GM23248 (cell line): Measurements from ENCODE around the gene RARB. TPM values are rescaled to one million over a fixed set of nuclear protein-coding genes. Genes with fewer than 3 reads are reported as not detected.

Experiments used
- DNase-seq: peaks from one replicate; pipeline ENCODE4 v3.0.0-alpha.2; 2015
- H2AFZ ChIP-seq: fragments of 200-600 bp; sonication (generic); 2 replicates; pipeline ENCODE4 v1.6.1; 2016; ENCODE audit warnings: antibody characterized with exemption
- H3F3A ChIP-seq: fragments of 200-600 bp; sonication (generic); 2 replicates; pipeline ENCODE4 v1.6.1; 2016; ENCODE audit warnings: mild to moderate bottlenecking, antibody characterized with exemption, mixed run types; ENCODE audit not compliant: insufficient read depth
- H3K27ac ChIP-seq: fragments of 200-600 bp; sonication (generic); 2 replicates; pipeline ENCODE4 v1.5.1; 2016; ENCODE audit warnings: mild to moderate bottlenecking
- H3K27me3 ChIP-seq: fragments of 200-600 bp; sonication (generic); replicated peaks from 2 replicates; pipeline ENCODE4 v1.6.1; 2016; ENCODE audit warnings: mild to moderate bottlenecking; ENCODE audit not compliant: insufficient read depth
- H3K36me3 ChIP-seq: fragments of 200-600 bp; sonication (generic); 2 replicates; pipeline ENCODE4 v1.6.1; 2016; ENCODE audit warnings: low read depth, mild to moderate bottlenecking
- H3K4me1 ChIP-seq: fragments of 200-600 bp; sonication (generic); 2 replicates; pipeline ENCODE4 v1.6.1; 2016; ENCODE audit warnings: mild to moderate bottlenecking; ENCODE audit not compliant: insufficient read depth
- H3K4me2 ChIP-seq: fragments of 200-600 bp; sonication (generic); one replicate; pipeline ENCODE4 v1.6.1; 2016; ENCODE audit warnings: mild to moderate bottlenecking; ENCODE audit not compliant: unreplicated experiment
- H3K4me3 ChIP-seq: fragments of 200-600 bp; sonication (generic); 2 replicates; pipeline ENCODE4 v1.5.1; 2016; ENCODE audit warnings: mild to moderate bottlenecking
- H3K79me2 ChIP-seq: fragments of 200-600 bp; sonication (generic); 2 replicates; pipeline ENCODE4 v1.6.1; 2016; ENCODE audit warnings: mild to moderate bottlenecking; ENCODE audit not compliant: insufficient read depth
- H3K9ac ChIP-seq: fragments of 200-600 bp; sonication (generic); 2 replicates; pipeline ENCODE4 v1.6.1; 2016; ENCODE audit warnings: mild to moderate bottlenecking
- H3K9me2 ChIP-seq: fragments of 200-600 bp; sonication (generic); 2 replicates; pipeline ENCODE4 v1.6.1; 2016; ENCODE audit warnings: mixed run types, mild to moderate bottlenecking, moderate library complexity; ENCODE audit not compliant: insufficient read depth
- H3K9me3 ChIP-seq: fragments of 200-600 bp; sonication (generic); one replicate; pipeline ENCODE4 v1.6.1; 2017; ENCODE audit warnings: low read depth
- H4K20me1 ChIP-seq: fragments of 200-600 bp; sonication (generic); 2 replicates; pipeline ENCODE4 v1.6.0; 2016; ENCODE audit not compliant: insufficient read depth
- EZH2 ChIP-seq: fragments of 200-600 bp; sonication (generic); IDR thresholded peaks from 2 replicates; pipeline ENCODE4 v1.6.1; 2018; ENCODE audit warnings: antibody characterized with exemption, mild to moderate bottlenecking; ENCODE audit not compliant: insufficient read depth, poor library complexity, severe bottlenecking
- EZH2phosphoT487 ChIP-seq: fragments of 200-600 bp; sonication (generic); IDR thresholded peaks from 2 replicates; pipeline ENCODE4 v1.6.1; 2018; ENCODE audit warnings: antibody characterized with exemption, moderate library complexity, mild to moderate bottlenecking, low read depth; ENCODE audit not compliant: insufficient read depth
- WGBS, 2 experiments: methylation state at CpG; one replicate each; pipeline ENCODE4 v1.1.6; 2015 to 2017; ENCODE audit warnings: low lambda C conversion rate in 2 of 2, low coverage in 1 of 2; ENCODE audit errors: missing lambda C conversion rate in 2 of 2; 5-methylcytosine and 5-hydroxymethylcytosine counted together
- in situ Hi-C: fragments of 300-500 bp; cut with MboI; formaldehyde crosslinking; loops from 2 replicates; pipeline ENCODE4 v1.15.0; 2020
- polyA plus RNA-seq: library from polyadenylated mRNA; unstranded; fragments of >200 nt; fragmentation: Nextera tagmentation; extraction: Ambion mirVana; gene quantifications from 2 replicates; pipeline ENCODE4 v1.2.1, GENCODE V29; 2016
- total RNA-seq: library from RNA; depleted of rRNA; stranded (reverse); fragments of >200 nt; shearing (Covaris generic); gene quantifications from 2 replicates; pipeline ENCODE4 v1.2.3, GENCODE V29; 2014

Gene RARB
- total and polyA plus RNA-seq, 2 experiments from 2014 or later = 0.11 TPM; not detected in 1

DNA sequence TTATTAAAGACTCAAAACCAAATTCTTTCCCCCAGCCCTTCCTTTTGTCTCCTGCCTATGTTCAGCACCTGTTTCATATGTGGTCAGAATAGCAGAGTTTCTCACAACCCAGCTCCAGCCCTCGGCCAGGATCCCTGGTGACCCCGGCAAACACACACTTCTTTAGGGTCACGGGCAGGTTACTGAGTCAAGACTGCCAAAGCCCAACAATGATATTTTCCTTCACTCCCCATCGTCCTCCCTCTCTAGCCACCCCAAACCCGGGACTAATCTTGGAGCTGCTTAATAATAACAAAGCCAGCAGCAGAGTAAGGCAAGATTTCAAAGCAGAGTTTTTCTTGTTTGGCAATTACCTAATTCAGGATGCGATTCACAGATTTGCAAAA is 25.5 kb downstream of the RARB start:
- Histone ChIP-seq H3K36me3 (no peaks in the 10 kb centered on the region), H3F3A (peaks cover 30% of the 10 kb centered on the region), H3K9ac (peak overlapping the region; percentile 32), H2AFZ (peak overlapping the region; percentile 84), H3K27ac (peak overlapping the region; percentile 37; the same call in 1 of the 2 replicates), H4K20me1 (no peaks in the 10 kb centered on the region), H3K9me2 (no peaks in the 10 kb centered on the region), H3K4me1 (peaks cover 35% of the 10 kb centered on the region), H3K9me3 (no peaks in the 10 kb centered on the region), H3K79me2 (no peaks in the 10 kb centered on the region), H3K4me3 (peak overlapping the region; percentile 61), H3K4me2 (peak overlapping the region; percentile 87), H3K27me3 (no peaks in the 10 kb centered on the region)
- 12 to 14% methylated on average over 6 of the region's 6 CpGs for WGBS, 2 experiments
- in situ Hi-C loops = no loop called here
- no peak for DNase-seq
- TF ChIP-seq EZH2 (no peak), EZH2phosphoT487 (no peak)

DNA sequence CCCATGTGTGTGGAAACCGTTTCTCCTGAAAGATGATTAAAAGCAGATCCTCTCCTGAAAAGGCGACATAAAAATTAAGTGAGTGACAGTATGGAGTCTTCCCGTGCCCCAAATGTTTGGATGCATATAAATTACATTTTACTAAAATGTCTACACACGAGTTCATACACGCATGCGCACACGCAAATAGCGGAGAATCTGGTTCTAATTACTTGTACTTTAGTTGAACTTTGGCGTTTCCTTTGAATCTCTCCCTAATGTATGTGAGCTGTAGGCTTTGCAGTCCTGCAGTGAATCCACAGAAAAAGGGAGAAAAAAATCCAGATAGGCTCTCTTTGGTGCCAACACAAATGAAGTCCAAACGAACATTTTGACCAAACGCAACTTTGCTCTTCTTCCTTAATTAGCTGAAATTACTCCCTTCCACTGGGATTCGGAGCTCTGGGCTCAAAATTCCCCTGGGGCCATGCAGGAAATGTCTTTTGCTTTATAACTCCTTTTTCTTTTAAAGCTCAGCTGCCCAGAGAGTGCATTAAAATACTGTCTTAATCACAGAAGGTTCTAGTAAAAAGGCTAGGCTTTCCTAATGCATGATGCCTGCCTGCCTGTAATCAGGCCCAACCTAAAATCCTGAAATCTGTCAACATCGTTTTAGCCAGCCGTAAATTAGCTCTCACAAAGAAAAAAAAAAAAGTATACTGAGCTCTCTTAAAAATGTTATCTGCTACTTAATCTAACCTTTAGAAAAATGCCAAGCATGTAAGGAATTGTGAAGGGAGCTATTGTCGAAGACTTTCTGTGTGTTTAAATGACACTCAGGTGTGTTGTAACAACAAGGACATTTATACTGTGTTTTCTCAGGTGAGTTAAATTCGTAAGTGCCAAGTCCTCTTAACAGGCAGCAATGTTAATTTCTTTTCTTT is 26.2 kb downstream of the RARB start:
- 10% methylated on average over 16 of the region's 16 CpGs for WGBS, 2 experiments
- TF ChIP-seq EZH2 = no peak
- TF ChIP-seq EZH2phosphoT487 = no peak
- Histone ChIP-seq H3K27ac (peak overlapping the region; percentile 37), H3K36me3 (no peaks in the 10 kb centered on the region), H4K20me1 (no peaks in the 10 kb centered on the region), H3K9me3 (no peaks in the 10 kb centered on the region), H2AFZ (peak overlapping the region; percentile 84), H3K9ac (peak overlapping the region; percentile 32), H3K79me2 (no peaks in the 10 kb centered on the region), H3F3A (peaks cover 30% of the 10 kb centered on the region), H3K27me3 (no peaks in the 10 kb centered on the region), H3K4me2 (peak overlapping the region; percentile 87), H3K4me1 (peaks cover 32% of the 10 kb centered on the region), H3K4me3 (peak overlapping the region; percentile 61), H3K9me2 (no peaks in the 10 kb centered on the region)
- in situ Hi-C loops = no loop called here
- DNase-seq = peak; percentile 82

GRCh38 chr3:25455441-25456132 is 27.5 kb downstream of the RARB start:
- H3K27ac ChIP-seq = peak overlapping the region; percentile 30; the same call in 1 of the 2 replicates
- peak; percentile 77 for DNase-seq

More at GRCh38 chr3:25455441-25456132, 27.5 kb downstream of the RARB start:
- Histone ChIP-seq H3F3A (peaks cover 30% of the 10 kb centered on the region), H4K20me1 (no peaks in the 10 kb centered on the region), H2AFZ (peak overlapping the region; percentile 50), H3K4me1 (peaks cover 32% of the 10 kb centered on the region), H3K9me2 (no peaks in the 10 kb centered on the region), H3K27me3 (no peaks in the 10 kb centered on the region), H3K36me3 (no peaks in the 10 kb centered on the region), H3K9me3 (no peaks in the 10 kb centered on the region), H3K9ac (0 out of 2 replicates have a peak overlapping the region, but pooled peaks have one; percentile 4), H3K4me3 (no peak overlapping the region), H3K79me2 (no peaks in the 10 kb centered on the region), H3K4me2 (peak overlapping the region; percentile 87)
- TF ChIP-seq EZH2 = no peak
- no peak for TF ChIP-seq EZH2phosphoT487
- in situ Hi-C loops = no loop called here
- 8% methylated on average over 8 of the region's 8 CpGs for WGBS, 2 experiments
